NCI-H1048 (cell line): Measurements from ENCODE around the gene NUDC.
"Not testable (repeated sequence)": the region's sequence is repeated elsewhere in the genome, so short reads cannot be mapped to it uniquely, and the experiment has no call there.

ENCODE experiments used
- DNase-seq: peaks from one replicate; lab custom pipeline; 2025; lab: John Stamatoyannopoulos, UW

Gene NUDC

GRCh38 chr1:26921540-26922430 lies at the start of gene NUDC:
TSS of gene NUDC (plus strand) at chr1:26921743. CDS start at chr1:26921849, 106 bp downstream.
- DNase-seq: peak; percentile 96

GRCh38 chr1:26873097-26873496 lies 48.4 kb upstream of the NUDC start:
- not testable (repeated sequence) for DNase-seq

- no peak for DNase-seq
These were observed 46.6 kb upstream of the NUDC start for GRCh38 chr1:26874896-26875295.

GRCh38 chr1:26877326-26877725 lies 44.2 kb upstream of the NUDC start:
- no peak for DNase-seq

- DNase-seq: no peak
These were observed 41.8 kb upstream of the NUDC start for GRCh38 chr1:26879793-26880192.

GRCh38 chr1:26881611-26882010 lies 39.9 kb upstream of the NUDC start:
- DNase-seq: not testable (repeated sequence)

- DNase-seq: no peak
These were observed 38.7 kb upstream of the NUDC start for GRCh38 chr1:26882696-26883463.

- no peak for DNase-seq
These were observed 34.4 kb upstream of the NUDC start for GRCh38 chr1:26887125-26887524.

- DNase-seq: no peak
These were observed 33.3 kb upstream of the NUDC start for GRCh38 chr1:26888231-26888630.

GRCh38 chr1:26889551-26890466 lies 31.7 kb upstream of the NUDC start, which contains the start of gene GPN2:
TSS of gene GPN2 (minus strand) at chr1:26890283. CDS start at chr1:26890096, 187 bp downstream.
- DNase-seq: peak; percentile 66

- DNase-seq: no peak
These were observed 31.1 kb upstream of the NUDC start for GRCh38 chr1:26890467-26890796.

- no peak for DNase-seq
These were observed 27.3 kb upstream of the NUDC start for GRCh38 chr1:26894263-26894662.

GRCh38 chr1:26897351-26897750 lies 24.2 kb upstream of the NUDC start:
- no peak for DNase-seq

GRCh38 chr1:26900001-26900814 lies 21.3 kb upstream of the NUDC start, which contains the start of gene GPATCH3:
TSS of gene GPATCH3 (minus strand) at chr1:26900467. CDS start at chr1:26900442, 25 bp downstream.
- peak; percentile 80 for DNase-seq

GRCh38 chr1:26900815-26901511 lies 20.6 kb upstream of the NUDC start:
- DNase-seq: no peak

- no peak for DNase-seq
These were observed 14.2 kb upstream of the NUDC start for GRCh38 chr1:26907071-26907917.

GRCh38 chr1:26909951-26910342 lies 11.6 kb upstream of the NUDC start:
- no peak for DNase-seq

- DNase-seq: no peak
These were observed 11.0 kb upstream of the NUDC start for GRCh38 chr1:26910343-26911160.
